ENCODE results near the gene ADARB2. TPM values are rescaled to one million over a fixed set of nuclear protein-coding genes. Genes with fewer than 3 reads are reported as not detected.

The ADARB2 gene
- total and polyA plus RNA-seq, 10 of the 15 experiments (the other 5 are each of a cell fraction or from before 2014, with no cell fraction given), result 0.02 to 4.1 (median 0.76) TPM

GRCh38 chr10:1377231-1377630 lies 360.1 kb downstream of the ADARB2 start:
- WGBS (ENCODE audit: insufficient coverage, insufficient replicate concordance, low lambda C conversion rate, missing lambda C conversion rate), result 50% methylated on average over 6 of the region's 6 CpGs
- Histone ChIP-seq H3K27me3 (replicated peaks in 1 of 2; ENCODE audit: control insufficient read depth in 2 of 2, insufficient read depth in 2 of 2, low read length in 1 of 2) (no peaks in the 10 kb centered on the region), H3K4me1 (ENCODE audit: control insufficient read depth, insufficient read depth, low read length) (no peaks in the 10 kb centered on the region), H3K9ac (ENCODE audit: control insufficient read depth, insufficient read depth, low read length) (no peak overlapping the region), H4K20me1 (ENCODE audit: control insufficient read depth, insufficient read depth) (no peaks in the 10 kb centered on the region), H3K4me2 (ENCODE audit: control insufficient read depth, insufficient read depth) (no peak overlapping the region), H3K36me3 (ENCODE audit: control insufficient read depth in 2 of 2, insufficient read depth in 2 of 2, low read length in 1 of 2) (no peaks in the 10 kb centered on the region), H3K9me3 (replicated peaks; ENCODE audit: control insufficient read depth, insufficient read depth, low read length) (no peaks in the 10 kb centered on the region), H3K79me2 (ENCODE audit: control insufficient read depth, insufficient read depth, low read length) (no peaks in the 10 kb centered on the region), H2AFZ (ENCODE audit: control insufficient read depth, low read depth, low read length) (no peak overlapping the region), H3K27ac (ENCODE audit: control insufficient read depth, insufficient read depth) (no peak overlapping the region), H3K4me3 (no peak overlapping the region)
- ChIA-PET CTCF (no interaction called here), SMC1A (ENCODE audit: uncharacterized antibody, unreplicated experiment) (no interaction called here), RAD21 (ENCODE audit: unreplicated experiment) (no interaction called here), POLR2A (no interaction called here)
- intact Hi-C loops (cut with micrococcal nuclease; ENCODE audit: unreplicated experiment), result no loop called here
- in situ Hi-C loops (cut with MboI), result no loop called here
- DNase-seq (ENCODE audit: low read depth, low spot score) (no peak), FAIRE-seq (no peak), ATAC-seq (no peak)
- no peak for TF ChIP-seq JUND (IDR thresholded peaks at IDR 0.05; ENCODE audit: low read depth, low read length)
- TF ChIP-seq PML (IDR thresholded peaks at IDR 0.05; ENCODE audit: low read length), result no peak
- no peak for TF ChIP-seq ASH2L (IDR thresholded peaks at IDR 0.05; ENCODE audit: borderline replicate concordance, low read depth)
- TF ChIP-seq, protein P1, sequence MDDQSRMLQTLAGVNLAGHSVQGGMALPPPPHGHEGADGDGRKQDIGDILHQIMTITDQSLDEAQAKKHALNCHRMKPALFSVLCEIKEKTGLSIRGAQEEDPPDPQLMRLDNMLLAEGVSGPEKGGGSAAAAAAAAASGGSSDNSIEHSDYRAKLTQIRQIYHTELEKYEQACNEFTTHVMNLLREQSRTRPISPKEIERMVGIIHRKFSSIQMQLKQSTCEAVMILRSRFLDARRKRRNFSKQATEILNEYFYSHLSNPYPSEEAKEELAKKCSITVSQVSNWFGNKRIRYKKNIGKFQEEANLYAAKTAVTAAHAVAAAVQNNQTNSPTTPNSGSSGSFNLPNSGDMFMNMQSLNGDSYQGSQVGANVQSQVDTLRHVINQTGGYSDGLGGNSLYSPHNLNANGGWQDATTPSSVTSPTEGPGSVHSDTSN (IDR thresholded peaks at IDR 0.05; ENCODE audit: insufficient replicate concordance, low read depth, low read length), result no peak
- no peak for TF ChIP-seq ZBED1 (IDR thresholded peaks at IDR 0.05; ENCODE audit: borderline replicate concordance)
- no TSS peak for BruUV-seq (replicated peaks)

DNA sequence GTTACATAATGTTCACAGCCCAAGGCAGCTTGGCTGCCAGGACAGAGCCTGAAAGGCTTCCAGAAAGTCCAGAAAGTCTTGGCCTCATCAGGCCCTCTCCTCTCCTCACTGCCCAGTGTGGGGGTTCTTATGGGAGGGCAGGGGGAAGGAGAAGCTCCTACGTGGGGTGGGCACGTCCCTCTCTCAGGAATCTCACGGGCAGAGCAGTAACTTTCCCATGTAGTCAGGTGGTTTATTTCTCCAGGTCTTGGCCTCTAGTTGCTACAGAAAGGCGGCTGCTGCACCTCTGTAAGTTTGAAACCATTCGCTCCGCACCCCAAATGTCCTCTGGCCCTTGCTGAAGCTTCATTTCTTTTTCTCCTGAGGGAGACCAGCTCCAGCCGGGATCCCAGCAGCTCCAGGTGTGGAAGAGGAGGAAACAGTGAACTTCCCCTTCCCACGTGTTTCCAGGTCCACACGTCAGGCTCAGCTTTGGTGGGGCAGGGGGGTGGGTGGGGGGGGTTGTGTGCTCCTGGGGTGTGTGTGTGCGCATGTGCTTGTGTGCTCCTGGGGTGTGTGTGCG lies 360.9 kb downstream of the ADARB2 start:
- Histone ChIP-seq H3K9me3 (replicated peaks; ENCODE audit: control insufficient read depth, insufficient read depth, low read length) (no peaks in the 10 kb centered on the region), H3K9ac (ENCODE audit: control insufficient read depth, insufficient read depth, low read length) (no peak overlapping the region), H2AFZ (ENCODE audit: control insufficient read depth, low read depth, low read length) (no peak overlapping the region), H3K27ac (ENCODE audit: control insufficient read depth, insufficient read depth) (no peak overlapping the region), H3K79me2 (ENCODE audit: control insufficient read depth, insufficient read depth, low read length) (no peaks in the 10 kb centered on the region), H3K4me1 (ENCODE audit: control insufficient read depth, insufficient read depth, low read length) (no peaks in the 10 kb centered on the region), H3K4me3 (no peak overlapping the region), H4K20me1 (ENCODE audit: control insufficient read depth, insufficient read depth) (no peaks in the 10 kb centered on the region), H3K27me3 (replicated peaks in 1 of 2; ENCODE audit: control insufficient read depth in 2 of 2, insufficient read depth in 2 of 2, low read length in 1 of 2) (no peaks in the 10 kb centered on the region), H3K4me2 (ENCODE audit: control insufficient read depth, insufficient read depth) (no peak overlapping the region), H3K36me3 (ENCODE audit: control insufficient read depth in 2 of 2, insufficient read depth in 2 of 2, low read length in 1 of 2) (no peaks in the 10 kb centered on the region)
- ChIA-PET RAD21 (ENCODE audit: unreplicated experiment) (no interaction called here), CTCF (interaction anchor here (0.5 kb wide), 1 partner anchor 21 kb away, joined by 3 read pairs; no protein-coding TSS in a partner anchor), SMC1A (ENCODE audit: uncharacterized antibody, unreplicated experiment) (no interaction called here), POLR2A (no interaction called here)
- DNase-seq (ENCODE audit: low read depth, low spot score), result no peak
- no peak for ATAC-seq
- in situ Hi-C loops (cut with MboI), result no loop called here
- no peak for FAIRE-seq
- no TSS peak for BruUV-seq (replicated peaks)
- intact Hi-C loops (cut with micrococcal nuclease; ENCODE audit: unreplicated experiment), result no loop called here
- WGBS (ENCODE audit: insufficient coverage, insufficient replicate concordance, low lambda C conversion rate, missing lambda C conversion rate), result 49% methylated on average over 11 of the region's 11 CpGs
- no peak for TF ChIP-seq HDAC6 (IDR thresholded peaks at IDR 0.05; ENCODE audit: unreplicated experiment)
- TF ChIP-seq RBBP5 (conservative IDR thresholded peaks at IDR 0.05), result no peak
- no peak for TF ChIP-seq EED (IDR thresholded peaks at IDR 0.05; ENCODE audit: low read depth)
- no peak for TF ChIP-seq RB1 (IDR thresholded peaks at IDR 0.05; ENCODE audit: borderline replicate concordance)
- TF ChIP-seq PAX8 (IDR thresholded peaks at IDR 0.05), result no peak
- TF ChIP-seq, protein P2, sequence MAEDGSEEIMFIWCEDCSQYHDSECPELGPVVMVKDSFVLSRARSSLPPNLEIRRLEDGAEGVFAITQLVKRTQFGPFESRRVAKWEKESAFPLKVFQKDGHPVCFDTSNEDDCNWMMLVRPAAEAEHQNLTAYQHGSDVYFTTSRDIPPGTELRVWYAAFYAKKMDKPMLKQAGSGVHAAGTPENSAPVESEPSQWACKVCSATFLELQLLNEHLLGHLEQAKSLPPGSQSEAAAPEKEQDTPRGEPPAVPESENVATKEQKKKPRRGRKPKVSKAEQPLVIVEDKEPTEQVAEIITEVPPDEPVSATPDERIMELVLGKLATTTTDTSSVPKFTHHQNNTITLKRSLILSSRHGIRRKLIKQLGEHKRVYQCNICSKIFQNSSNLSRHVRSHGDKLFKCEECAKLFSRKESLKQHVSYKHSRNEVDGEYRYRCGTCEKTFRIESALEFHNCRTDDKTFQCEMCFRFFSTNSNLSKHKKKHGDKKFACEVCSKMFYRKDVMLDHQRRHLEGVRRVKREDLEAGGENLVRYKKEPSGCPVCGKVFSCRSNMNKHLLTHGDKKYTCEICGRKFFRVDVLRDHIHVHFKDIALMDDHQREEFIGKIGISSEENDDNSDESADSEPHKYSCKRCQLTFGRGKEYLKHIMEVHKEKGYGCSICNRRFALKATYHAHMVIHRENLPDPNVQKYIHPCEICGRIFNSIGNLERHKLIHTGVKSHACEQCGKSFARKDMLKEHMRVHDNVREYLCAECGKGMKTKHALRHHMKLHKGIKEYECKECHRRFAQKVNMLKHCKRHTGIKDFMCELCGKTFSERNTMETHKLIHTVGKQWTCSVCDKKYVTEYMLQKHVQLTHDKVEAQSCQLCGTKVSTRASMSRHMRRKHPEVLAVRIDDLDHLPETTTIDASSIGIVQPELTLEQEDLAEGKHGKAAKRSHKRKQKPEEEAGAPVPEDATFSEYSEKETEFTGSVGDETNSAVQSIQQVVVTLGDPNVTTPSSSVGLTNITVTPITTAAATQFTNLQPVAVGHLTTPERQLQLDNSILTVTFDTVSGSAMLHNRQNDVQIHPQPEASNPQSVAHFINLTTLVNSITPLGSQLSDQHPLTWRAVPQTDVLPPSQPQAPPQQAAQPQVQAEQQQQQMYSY (CRISPR knock-in tag; IDR thresholded peaks at IDR 0.05), result no peak
- no peak for TF ChIP-seq EZH2 (IDR thresholded peaks at IDR 0.05; ENCODE audit: borderline replicate concordance, control insufficient read depth, low read depth, low read length)
- TF ChIP-seq HDGF (IDR thresholded peaks at IDR 0.05), result no peak

All from GM12878 (cell line).